Memory B cell (primary cell): ENCODE data around the gene AFAP1.
"Not testable (repeated sequence)": the region's sequence is repeated elsewhere in the genome, so short reads cannot be mapped to it uniquely, and the experiment has no call there.

Experiments
- ATAC-seq: fragments of 150-1000 bp; cut with Tn5 transposase; 2 replicates; pipeline ENCODE4 v1.10.0; 2021; ENCODE audit warnings: low read depth, mild to moderate bottlenecking, moderate library complexity
- DNase-seq, 2 donors: peaks; one replicate each; pipeline ENCODE4 v3.0.0; 2022; ENCODE audit warnings: low spot score in 2 of 2
- H3K27ac Mint-ChIP-seq: one replicate; pipeline ENCODE4 v1.8.0; 2022; ENCODE audit warnings: mild to moderate bottlenecking, moderate library complexity, mixed read lengths
- H3K27me3 Mint-ChIP-seq: one replicate; pipeline ENCODE4 v1.8.0; 2022; ENCODE audit warnings: mixed read lengths
- H3K36me3 Mint-ChIP-seq: one replicate; pipeline ENCODE4 v1.8.0; 2022; ENCODE audit warnings: mild to moderate bottlenecking, mixed read lengths
- H3K4me1 Mint-ChIP-seq: one replicate; pipeline ENCODE4 v1.8.0; 2022; ENCODE audit warnings: mixed read lengths
- H3K4me3 Mint-ChIP-seq: one replicate; pipeline ENCODE4 v1.8.0; 2022; ENCODE audit warnings: mild to moderate bottlenecking, moderate library complexity, mixed read lengths
- H3K9me3 Mint-ChIP-seq: one replicate; pipeline ENCODE4 v1.8.0; 2022; ENCODE audit warnings: mixed read lengths

The AFAP1 gene

DNA sequence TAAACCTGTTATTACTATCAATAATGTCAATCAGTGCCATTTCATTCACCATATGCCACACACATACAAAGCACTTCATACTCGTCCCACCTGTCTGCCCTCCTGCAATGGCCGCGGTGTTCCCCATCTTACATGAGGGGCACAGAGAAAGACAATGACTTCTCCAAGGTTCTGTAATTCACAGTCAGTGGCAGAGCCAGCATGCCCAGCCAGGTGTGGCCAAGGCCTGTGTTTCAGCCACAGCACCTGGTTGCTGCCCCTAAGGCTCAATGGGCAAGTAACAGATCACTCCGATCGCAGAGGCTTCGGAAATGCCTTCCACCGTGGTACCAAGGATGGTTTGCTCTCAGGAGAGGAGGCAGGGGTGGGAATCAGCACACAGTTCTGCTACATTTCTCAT lies 10.9 kb downstream of the AFAP1 start:
- DNase-seq = no peak
- no peaks in the 10 kb centered on the region for H3K4me1 Mint-ChIP-seq
- ATAC-seq = no peak
- no peaks in the 10 kb centered on the region for H3K36me3 Mint-ChIP-seq
- no peak overlapping the region for H3K4me3 Mint-ChIP-seq
- peaks cover 5% of the 10 kb centered on the region for H3K27me3 Mint-ChIP-seq
- H3K27ac Mint-ChIP-seq = no peak overlapping the region
- H3K9me3 Mint-ChIP-seq = no peaks in the 10 kb centered on the region

DNA sequence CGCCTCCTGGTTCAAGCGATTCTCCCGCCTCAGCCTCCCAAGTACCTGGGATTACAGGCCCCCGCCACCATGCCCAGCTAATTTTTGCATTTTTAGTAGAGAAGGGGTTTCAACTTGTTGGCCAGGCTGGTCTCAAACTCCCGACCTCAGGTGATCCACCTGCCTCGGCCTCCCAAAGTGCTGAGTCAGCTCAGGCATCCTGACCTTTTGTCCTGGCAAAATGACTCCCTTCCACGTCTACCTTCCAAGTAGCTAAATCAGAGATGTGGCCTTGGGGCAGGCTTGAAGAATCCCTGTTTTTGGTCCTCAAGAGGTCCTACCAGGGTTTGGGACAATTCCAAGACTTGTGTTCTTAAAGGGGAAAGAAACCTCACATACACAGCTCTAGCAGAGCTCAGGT lies 12.8 kb downstream of the AFAP1 start:
- no peaks in the 10 kb centered on the region for H3K36me3 Mint-ChIP-seq
- peaks cover 4% of the 10 kb centered on the region for H3K27me3 Mint-ChIP-seq
- H3K9me3 Mint-ChIP-seq = no peaks in the 10 kb centered on the region
- H3K27ac Mint-ChIP-seq = no peak overlapping the region
- no peak for DNase-seq
- no peaks in the 10 kb centered on the region for H3K4me1 Mint-ChIP-seq
- H3K4me3 Mint-ChIP-seq = no peak overlapping the region
- ATAC-seq = no peak

DNA sequence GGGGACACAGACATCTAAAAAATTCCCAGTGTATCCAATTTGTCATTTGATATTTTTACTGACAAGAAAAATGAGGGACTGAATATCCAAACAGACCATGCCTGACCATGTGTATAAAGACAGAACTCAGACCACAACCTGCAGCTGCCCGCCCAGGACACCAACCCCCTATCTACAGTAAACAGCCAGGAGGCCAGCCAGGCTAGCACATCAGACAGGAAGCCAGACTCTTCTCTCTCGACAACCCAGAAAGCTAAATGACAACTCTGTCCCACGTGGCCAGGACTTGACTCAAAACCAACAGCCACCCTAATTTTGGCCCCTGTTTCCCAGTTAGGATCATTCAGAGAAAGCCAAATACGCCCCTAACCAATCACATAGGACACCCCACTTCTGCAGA lies 15.1 kb downstream of the AFAP1 start:
- H3K4me1 Mint-ChIP-seq = no peaks in the 10 kb centered on the region
- no peaks in the 10 kb centered on the region for H3K9me3 Mint-ChIP-seq
- H3K36me3 Mint-ChIP-seq = no peaks in the 10 kb centered on the region
- H3K27ac Mint-ChIP-seq = no peak overlapping the region
- peaks cover 3% of the 10 kb centered on the region for H3K27me3 Mint-ChIP-seq
- DNase-seq (no peak), ATAC-seq (no peak)
- no peak overlapping the region for H3K4me3 Mint-ChIP-seq

GRCh38 chr4:7924163-7924562 lies 15.5 kb downstream of the AFAP1 start:
- H3K27me3 Mint-ChIP-seq = peaks cover 2% of the 10 kb centered on the region
- H3K27ac Mint-ChIP-seq = no peak overlapping the region
- H3K4me3 Mint-ChIP-seq = no peak overlapping the region
- no peaks in the 10 kb centered on the region for H3K4me1 Mint-ChIP-seq
- H3K9me3 Mint-ChIP-seq = no peaks in the 10 kb centered on the region
- ATAC-seq = no peak
- no peak for DNase-seq
- H3K36me3 Mint-ChIP-seq = no peaks in the 10 kb centered on the region

DNA sequence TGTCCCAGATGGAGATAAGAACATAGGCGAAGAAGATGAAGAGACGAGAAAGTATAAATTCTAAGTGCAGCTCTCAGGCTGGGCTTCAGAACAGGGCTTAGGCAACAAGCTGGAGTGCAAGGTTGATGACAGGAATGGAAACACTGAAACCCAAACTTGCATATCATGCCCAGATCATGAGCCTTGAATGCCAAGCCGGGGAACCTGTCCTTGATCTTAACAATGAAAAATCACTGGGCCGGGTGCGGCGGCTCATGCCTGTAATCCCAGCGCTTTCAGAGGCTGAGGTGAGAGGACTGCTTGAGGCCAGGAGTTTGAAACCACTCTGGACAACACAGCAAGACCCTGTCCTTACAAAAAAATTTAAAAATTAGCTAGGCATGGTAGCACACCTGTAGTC lies 17.2 kb downstream of the AFAP1 start:
- Mint-ChIP-seq H3K4me1 (no peaks in the 10 kb centered on the region), H3K27me3 (peaks cover 5% of the 10 kb centered on the region), H3K9me3 (no peaks in the 10 kb centered on the region), H3K36me3 (no peaks in the 10 kb centered on the region), H3K4me3 (no peak overlapping the region), H3K27ac (no peak overlapping the region)
- no peak for ATAC-seq
- DNase-seq = no peak

GRCh38 chr4:7918981-7919380 lies 20.7 kb downstream of the AFAP1 start:
- Mint-ChIP-seq H3K4me1 (no peaks in the 10 kb centered on the region), H3K4me3 (no peak overlapping the region), H3K9me3 (no peaks in the 10 kb centered on the region), H3K27me3 (peaks cover 12% of the 10 kb centered on the region), H3K36me3 (no peaks in the 10 kb centered on the region), H3K27ac (no peak overlapping the region)
- no peak for ATAC-seq
- DNase-seq = no peak

DNA sequence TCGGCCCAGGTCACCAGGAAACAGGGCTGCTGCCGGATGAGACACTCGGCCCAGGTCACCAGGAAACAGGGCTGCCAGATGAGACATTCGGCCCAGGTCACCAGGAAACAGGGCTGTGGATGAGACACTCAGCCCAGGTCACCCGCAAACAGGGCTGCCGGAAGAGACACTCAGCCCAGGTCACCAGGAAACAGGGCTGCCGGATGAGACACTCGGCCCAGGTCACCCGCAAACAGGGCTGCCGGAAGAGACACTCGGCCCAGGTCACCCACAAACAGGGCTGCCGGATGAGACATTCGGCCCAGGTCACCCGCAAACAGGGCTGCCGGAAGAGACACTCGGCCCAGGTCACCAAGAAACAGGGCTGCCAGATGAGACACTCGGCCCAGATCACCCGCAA lies 21.5 kb downstream of the AFAP1 start:
- H3K27me3 Mint-ChIP-seq = peaks cover 12% of the 10 kb centered on the region
- H3K36me3 Mint-ChIP-seq, H3K9me3 Mint-ChIP-seq, H3K4me3 Mint-ChIP-seq, ATAC-seq, DNase-seq, H3K4me1 Mint-ChIP-seq, H3K27ac Mint-ChIP-seq: not testable (repeated sequence)

DNA sequence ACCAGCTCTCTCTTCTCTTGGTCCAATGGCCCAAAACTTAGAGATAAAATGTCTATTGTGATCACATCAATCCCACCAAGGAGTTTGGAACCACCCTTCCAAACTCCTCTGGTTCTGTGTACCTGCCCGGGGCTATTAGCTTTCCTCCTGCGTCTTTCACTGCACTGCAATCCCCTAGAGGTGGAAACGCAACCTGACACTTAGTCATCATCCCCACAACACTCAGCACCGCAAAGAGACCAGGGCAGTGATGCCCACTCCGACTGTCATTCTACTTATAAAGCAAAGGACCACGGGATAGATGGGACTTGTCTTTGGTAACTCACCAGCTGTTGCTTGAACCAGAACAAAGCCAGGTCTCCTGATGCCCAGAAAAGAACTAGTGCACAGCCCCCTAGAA lies 22.0 kb downstream of the AFAP1 start:
- Mint-ChIP-seq H3K4me3 (no peak overlapping the region), H3K9me3 (no peaks in the 10 kb centered on the region), H3K27ac (no peak overlapping the region), H3K4me1 (no peaks in the 10 kb centered on the region), H3K36me3 (no peaks in the 10 kb centered on the region), H3K27me3 (peaks cover 12% of the 10 kb centered on the region)
- DNase-seq (no peak), ATAC-seq (no peak)

DNA sequence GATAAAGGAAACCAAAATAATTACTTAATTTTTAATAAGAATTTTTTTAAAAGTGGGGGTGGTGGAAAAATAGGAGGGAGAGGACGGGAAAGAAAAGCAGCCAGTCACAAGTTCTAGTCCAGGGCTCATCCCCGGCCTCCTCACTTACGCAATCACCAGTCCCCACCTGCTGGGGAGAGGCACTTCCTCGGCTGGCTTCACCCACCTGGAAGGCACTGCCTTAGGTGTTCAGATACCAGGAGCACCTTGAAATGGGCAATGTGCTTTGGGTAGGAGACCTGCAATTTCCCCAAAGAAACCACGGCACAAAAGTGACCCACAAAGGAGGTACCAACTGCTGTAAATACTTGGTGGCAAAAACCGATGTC lies 23.8 kb downstream of the AFAP1 start:
- H3K36me3 Mint-ChIP-seq = no peaks in the 10 kb centered on the region
- peaks cover 13% of the 10 kb centered on the region for H3K27me3 Mint-ChIP-seq
- DNase-seq (no peak), ATAC-seq (no peak)
- no peak overlapping the region for H3K4me3 Mint-ChIP-seq
- H3K27ac Mint-ChIP-seq = no peak overlapping the region
- H3K4me1 Mint-ChIP-seq = no peaks in the 10 kb centered on the region
- peaks cover 3% of the 10 kb centered on the region for H3K9me3 Mint-ChIP-seq

GRCh38 chr4:7912826-7913225 lies 26.8 kb downstream of the AFAP1 start:
- Mint-ChIP-seq H3K27me3 (peaks cover 12% of the 10 kb centered on the region), H3K36me3 (no peaks in the 10 kb centered on the region), H3K4me3 (no peak overlapping the region), H3K27ac (no peak overlapping the region), H3K4me1 (no peaks in the 10 kb centered on the region), H3K9me3 (peaks cover 3% of the 10 kb centered on the region)
- ATAC-seq (no peak), DNase-seq (no peak)

DNA sequence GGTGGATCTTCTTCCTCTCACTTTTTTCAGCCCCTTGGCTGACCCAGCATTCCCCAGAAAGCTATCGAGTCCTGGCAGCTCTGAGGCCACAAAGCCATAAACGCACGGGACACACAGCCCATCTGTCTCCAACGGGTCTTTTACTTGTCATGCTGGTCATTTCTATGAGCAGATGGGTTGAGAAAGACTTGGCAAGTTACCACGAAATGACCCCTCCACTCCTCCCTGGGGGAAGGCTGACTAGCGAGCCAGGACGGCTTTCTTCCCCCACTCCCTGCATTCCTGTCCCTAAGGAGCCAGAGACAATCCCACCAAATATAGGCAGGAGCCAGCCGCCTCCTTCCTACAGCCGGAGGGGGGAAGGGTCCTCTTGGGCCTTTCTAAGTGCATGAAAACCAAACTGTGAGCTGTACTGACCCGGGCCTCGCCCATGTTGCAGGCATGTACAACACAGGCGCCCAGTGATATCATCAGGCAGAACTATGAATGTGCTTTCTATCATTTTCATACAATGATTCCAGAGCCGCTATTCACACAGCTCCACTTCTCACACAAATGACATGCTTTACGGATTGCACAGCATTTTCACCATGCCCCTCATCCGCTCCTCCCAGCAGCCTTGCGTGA lies 28.6 kb downstream of the AFAP1 start:
- Mint-ChIP-seq H3K9me3 (peaks cover 3% of the 10 kb centered on the region), H3K4me1 (no peaks in the 10 kb centered on the region)
- ATAC-seq = no peak

DNA sequence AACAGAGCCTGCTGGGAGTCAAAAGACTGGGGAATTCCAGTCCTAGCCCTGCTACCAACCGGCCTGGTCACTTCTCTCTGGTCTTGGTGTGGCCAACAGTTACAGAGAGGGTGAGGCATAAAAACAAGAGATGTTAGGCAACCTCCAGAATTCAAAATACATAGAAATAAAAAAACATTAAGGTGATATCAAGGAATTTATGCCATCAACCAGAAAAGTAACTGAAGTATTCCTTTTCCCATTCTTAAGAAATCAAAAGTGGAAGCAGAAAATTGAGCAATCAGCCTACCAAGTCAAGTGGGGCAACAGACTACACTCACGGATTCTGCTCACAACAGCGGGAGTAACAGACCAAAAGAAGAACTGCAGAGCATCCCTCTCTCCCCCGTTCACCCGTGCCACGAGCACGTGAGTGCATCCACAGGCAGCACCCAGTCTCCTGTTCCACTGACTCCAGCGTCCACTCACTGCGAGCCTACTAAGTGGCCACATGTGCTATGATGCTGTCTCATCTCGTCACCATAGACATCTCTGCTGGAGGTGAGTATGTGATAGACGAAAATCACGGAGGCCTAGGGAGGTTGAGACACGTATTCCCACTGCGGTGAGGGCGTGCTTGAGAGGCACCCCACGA lies 29.3 kb downstream of the AFAP1 start:
- H3K9me3 Mint-ChIP-seq = peaks cover 3% of the 10 kb centered on the region
- H3K4me1 Mint-ChIP-seq = no peaks in the 10 kb centered on the region
- H3K27ac Mint-ChIP-seq = no peak overlapping the region
- no peak for ATAC-seq
- H3K4me3 Mint-ChIP-seq = no peak overlapping the region
- H3K27me3 Mint-ChIP-seq = peaks cover 10% of the 10 kb centered on the region
- DNase-seq = no peak
- H3K36me3 Mint-ChIP-seq = no peaks in the 10 kb centered on the region

More for the DNA sequence above, 28.6 kb downstream of the AFAP1 start:
- no peak for DNase-seq
- no peak overlapping the region for H3K27ac Mint-ChIP-seq
- peaks cover 6% of the 10 kb centered on the region for H3K27me3 Mint-ChIP-seq
- no peaks in the 10 kb centered on the region for H3K36me3 Mint-ChIP-seq
- H3K4me3 Mint-ChIP-seq = no peak overlapping the region

GRCh38 chr4:7909463-7910262 lies 30.0 kb downstream of the AFAP1 start:
- Mint-ChIP-seq H3K27ac (no peak overlapping the region), H3K27me3 (peaks cover 9% of the 10 kb centered on the region), H3K4me1 (no peaks in the 10 kb centered on the region), H3K36me3 (no peaks in the 10 kb centered on the region), H3K9me3 (peaks cover 3% of the 10 kb centered on the region), H3K4me3 (no peak overlapping the region)
- no peak for ATAC-seq
- DNase-seq = no peak

GRCh38 chr4:7908668-7909067 lies 31.0 kb downstream of the AFAP1 start:
- no peaks in the 10 kb centered on the region for H3K36me3 Mint-ChIP-seq
- DNase-seq (no peak), ATAC-seq (no peak)
- no peak overlapping the region for H3K4me3 Mint-ChIP-seq
- H3K4me1 Mint-ChIP-seq = no peaks in the 10 kb centered on the region
- no peak overlapping the region for H3K27ac Mint-ChIP-seq
- H3K27me3 Mint-ChIP-seq = peaks cover 9% of the 10 kb centered on the region
- peaks cover 3% of the 10 kb centered on the region for H3K9me3 Mint-ChIP-seq
